ENCODE results near the gene SLC22A1.

- TF ChIP-seq SRSF1 (optimal IDR thresholded peaks at IDR 0.05; ENCODE audit: low read depth, low read length) (no peak), NFYB (CRISPR knock-in tag; IDR thresholded peaks at IDR 0.05) (no peak), ZNF317 (CRISPR knock-in tag; IDR thresholded peaks at IDR 0.05) (no peak), ZNF572 (CRISPR knock-in tag; IDR thresholded peaks at IDR 0.05) (no peak), CTCF (CRISPR knock-in tag; IDR thresholded peaks at IDR 0.05) (no peak), EP300 (IDR thresholded peaks at IDR 0.05; ENCODE audit: low read depth in 2 of 2, low read length in 2 of 2) (no peak), EP300 (CRISPR knock-in tag; IDR thresholded peaks at IDR 0.05; ENCODE audit: borderline replicate concordance) (no peak), ZBTB44 (CRISPR knock-in tag; IDR thresholded peaks at IDR 0.05) (no peak), ZSCAN21 (CRISPR knock-in tag; IDR thresholded peaks at IDR 0.05; ENCODE audit: borderline replicate concordance) (no peak)
Observed at GRCh38 chr6:160180706-160181105, 59.1 kb downstream of the SLC22A1 start.

Measured in HepG2 (cell line).